Activated CD4-positive, alpha-beta T cell treated with anti-CD3 and anti-CD28 coated beads for 36 hours (primary cell): Measurements from ENCODE around the gene HELT. TPM values are rescaled to one million over a fixed set of nuclear protein-coding genes. Genes with fewer than 3 reads are reported as not detected.
"Not testable (repeated sequence)": the region's sequence is repeated elsewhere in the genome, so short reads cannot be mapped to it uniquely, and the experiment has no call there.

ENCODE experiments used
- ATAC-seq: fragments of 200-7000 bp; cut with Tn5 transposase; one replicate; pipeline ENCODE4 v1.10.0; 2021; ENCODE audit warnings: mild to moderate bottlenecking, moderate library complexity
- CTCF ChIA-PET: fragments of 350-600 bp; sonication (Branson Sonifier 250); formaldehyde crosslinking; loops from one replicate; lab custom pipeline; 2021; ENCODE audit warnings: antibody characterized with exemption; lab: Charles Lee
- POLR2A ChIA-PET: fragments of 350-600 bp; sonication (Branson Sonifier 250); formaldehyde crosslinking; loops from one replicate; lab custom pipeline; 2021; ENCODE audit warnings: antibody characterized with exemption, inconsistent platforms; lab: Charles Lee
- DNase-seq: peaks from one replicate; pipeline ENCODE4 v3.0.0-alpha.2; 2020
- H3K27ac Mint-ChIP-seq: one replicate; pipeline ENCODE4 v1.8.0; 2021; ENCODE audit warnings: mixed read lengths
- H3K27me3 Mint-ChIP-seq: one replicate; pipeline ENCODE4 v1.8.0; 2021; ENCODE audit warnings: mixed read lengths
- H3K36me3 Mint-ChIP-seq: one replicate; pipeline ENCODE4 v1.8.0; 2021; ENCODE audit warnings: low read depth, mixed read lengths
- H3K4me1 Mint-ChIP-seq: one replicate; pipeline ENCODE4 v1.8.0; 2021; ENCODE audit warnings: mixed read lengths
- H3K4me3 Mint-ChIP-seq: one replicate; pipeline ENCODE4 v1.8.0; 2021; ENCODE audit warnings: mild to moderate bottlenecking, moderate library complexity, mixed read lengths
- H3K9me3 Mint-ChIP-seq: one replicate; pipeline ENCODE4 v1.8.0; 2021; ENCODE audit warnings: low read depth, mixed read lengths
- intact Hi-C, 2 experiments: fragments of 100-400 bp; cut with DNase I in 1 of 2; cut with micrococcal nuclease in 1 of 2; formaldehyde crosslinking; loops; one replicate each; pipeline versions ENCODE4 v1.14.2 to v1.15.1; 2022 to 2024; cut with DNase I, micrococcal nuclease
- total RNA-seq, 2 experiments: library from RNA; stranded (reverse); gene quantifications; one replicate each; pipeline ENCODE4 v1.2.3, GENCODE V29; 2021

The HELT gene
- total RNA-seq, 2 experiments from 2014 or later, result not detected

DNA sequence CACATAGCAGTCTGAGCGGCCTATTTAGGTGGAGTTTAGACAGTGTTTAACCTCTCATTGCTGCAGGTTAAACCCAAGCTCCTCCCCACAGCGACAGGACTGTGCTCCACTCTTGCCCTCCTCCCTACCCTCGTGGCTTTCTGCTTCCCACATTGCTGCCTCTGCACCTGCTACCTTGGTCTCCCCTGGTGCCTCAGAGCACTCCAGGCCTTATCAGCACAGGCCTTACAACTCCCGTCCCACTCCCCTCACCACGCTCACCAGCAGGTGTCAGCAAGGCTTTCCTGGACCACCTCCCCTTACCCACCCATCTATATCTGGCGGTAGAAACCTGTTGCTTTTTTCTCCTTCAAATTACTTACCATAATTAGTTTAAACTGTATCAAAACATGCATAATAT, 18.6 kb downstream of the HELT start:
- peaks cover 14% of the 10 kb centered on the region for H3K27me3 Mint-ChIP-seq
- H3K27ac Mint-ChIP-seq, result no peak overlapping the region
- ChIA-PET POLR2A (no interaction called here), CTCF (interaction anchor here (0.7 to 3.3 kb wide), 3 partner anchors 13 to 54 kb away, joined by 3 to 10 read pairs (median 3); no protein-coding TSS in a partner anchor)
- no peak overlapping the region for H3K4me3 Mint-ChIP-seq
- H3K4me1 Mint-ChIP-seq, result peaks cover 4% of the 10 kb centered on the region
- DNase-seq (no peak), ATAC-seq (no peak)
- H3K9me3 Mint-ChIP-seq, result peaks cover 4% of the 10 kb centered on the region
- intact Hi-C loops, result no loop called here
- H3K36me3 Mint-ChIP-seq, result no peaks in the 10 kb centered on the region

DNA sequence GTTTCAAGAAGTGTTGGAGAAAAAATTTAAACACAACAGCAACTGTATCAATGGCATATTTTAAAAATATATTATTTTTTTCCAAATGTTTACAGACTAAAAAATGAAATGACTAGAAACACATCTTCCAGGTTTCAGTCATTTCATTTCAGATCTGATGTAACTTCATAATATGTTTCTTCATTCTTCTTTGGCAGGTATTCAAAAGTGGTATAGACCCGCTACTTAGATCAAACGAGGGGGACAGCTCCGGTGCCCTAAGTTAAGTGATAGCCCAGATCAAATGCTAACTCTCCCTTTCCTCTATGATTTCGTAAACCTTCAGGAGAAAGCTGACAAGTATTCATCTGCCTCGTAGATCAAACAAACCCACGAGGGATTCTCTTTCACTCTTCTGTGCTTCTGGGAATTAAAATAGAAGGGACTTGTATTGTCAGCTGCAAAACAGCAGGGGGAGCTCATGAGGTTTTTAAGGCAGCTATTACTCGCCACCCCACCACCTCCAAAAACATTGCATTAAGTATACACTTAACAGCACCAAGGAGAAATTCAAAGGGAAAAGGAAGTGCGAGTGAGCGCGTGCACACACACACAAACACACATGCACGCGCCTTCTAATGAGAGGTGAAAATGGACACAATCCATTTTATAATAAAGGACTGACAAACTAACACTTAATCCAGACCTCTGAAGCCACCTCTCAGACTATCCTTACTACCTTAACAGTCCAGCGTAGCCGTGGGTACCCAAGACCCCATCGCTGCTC, 21.4 kb downstream of the HELT start:
- ChIA-PET POLR2A (no interaction called here), CTCF (interaction anchor here (0.6 to 6.3 kb wide), 29 partner anchors 7 to 1146 kb away, joined by 3 to 77 read pairs (median 4); partner anchors contain the start of gene HELT)
- DNase-seq, result peak; percentile 70
- peak; percentile 93 for ATAC-seq
- intact Hi-C loops, result loop anchor here (1.0 to 10.0 kb wide), 6 partner anchors 34 to 995 kb away; no protein-coding TSS in a partner anchor
- Mint-ChIP-seq H3K27me3 (peaks cover 5% of the 10 kb centered on the region), H3K9me3 (peaks cover 4% of the 10 kb centered on the region), H3K4me3 (peak overlapping the region; percentile 58), H3K36me3 (no peaks in the 10 kb centered on the region), H3K4me1 (peaks cover 4% of the 10 kb centered on the region), H3K27ac (peak overlapping the region; percentile 78)

DNA sequence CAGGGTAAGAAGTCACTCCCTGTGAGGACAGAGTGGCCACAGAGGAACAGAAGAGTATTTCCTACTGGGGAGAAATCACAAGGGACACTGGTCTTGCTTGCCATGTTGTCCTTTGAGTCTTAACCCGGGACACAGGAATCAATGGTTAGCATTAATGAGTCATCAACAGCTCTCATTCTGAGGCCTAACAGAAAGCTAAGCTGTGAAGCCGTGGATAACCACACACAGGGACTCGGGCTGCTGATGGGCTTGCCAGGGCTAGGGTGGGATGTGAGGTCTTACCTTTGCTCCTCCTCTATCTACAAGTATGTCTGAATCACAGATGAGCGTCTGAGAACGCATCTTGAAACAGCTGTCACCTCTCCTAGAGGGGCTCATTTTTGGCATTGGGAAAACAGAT, 22.2 kb downstream of the HELT start:
- no peak overlapping the region for H3K27ac Mint-ChIP-seq
- H3K9me3 Mint-ChIP-seq, result peaks cover 4% of the 10 kb centered on the region
- H3K4me3 Mint-ChIP-seq, result no peak overlapping the region
- H3K4me1 Mint-ChIP-seq, result peaks cover 4% of the 10 kb centered on the region
- H3K27me3 Mint-ChIP-seq, result peaks cover 5% of the 10 kb centered on the region
- no peaks in the 10 kb centered on the region for H3K36me3 Mint-ChIP-seq
- ChIA-PET CTCF (interaction anchor here (0.6 to 6.3 kb wide), 19 partner anchors 8 to 557 kb away, joined by 3 to 77 read pairs (median 5); partner anchors contain the start of gene HELT), POLR2A (no interaction called here)
- DNase-seq (no peak), ATAC-seq (no peak)
- intact Hi-C loops, result loop anchor here in 1 of 2 experiments (1.0 to 10.0 kb wide), 4 partner anchors 56 to 994 kb away; no protein-coding TSS in a partner anchor

DNA sequence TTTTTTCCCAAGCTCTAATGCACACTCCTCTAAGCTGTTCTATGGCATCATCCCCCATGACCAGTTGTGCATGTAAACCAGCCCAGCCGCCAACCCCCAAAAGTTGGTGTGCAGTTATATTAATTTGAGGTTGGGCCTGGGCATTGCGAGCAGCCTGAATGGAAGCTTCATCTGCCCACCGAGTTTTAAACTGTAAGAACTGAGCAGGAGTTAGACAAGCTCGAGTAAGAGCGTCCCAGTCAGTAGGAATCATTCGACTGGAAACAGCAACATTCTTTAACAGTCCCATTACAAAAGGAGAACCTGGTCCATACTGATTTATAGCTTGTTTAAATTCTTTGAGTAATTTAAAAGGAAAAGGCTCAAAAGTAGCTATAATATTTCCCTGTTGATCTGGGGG, 32.0 kb downstream of the HELT start:
- POLR2A ChIA-PET, H3K9me3 Mint-ChIP-seq, H3K4me1 Mint-ChIP-seq, intact Hi-C loops, ATAC-seq, H3K36me3 Mint-ChIP-seq, H3K27ac Mint-ChIP-seq, DNase-seq, H3K4me3 Mint-ChIP-seq: not testable (repeated sequence)
- CTCF ChIA-PET, result interaction anchor here (1.1 to 1.7 kb wide), 4 partner anchors 8 to 46 kb away, joined by 3 to 5 read pairs (median 3); no protein-coding TSS in a partner anchor
- H3K27me3 Mint-ChIP-seq, result peaks cover 24% of the 10 kb centered on the region

DNA sequence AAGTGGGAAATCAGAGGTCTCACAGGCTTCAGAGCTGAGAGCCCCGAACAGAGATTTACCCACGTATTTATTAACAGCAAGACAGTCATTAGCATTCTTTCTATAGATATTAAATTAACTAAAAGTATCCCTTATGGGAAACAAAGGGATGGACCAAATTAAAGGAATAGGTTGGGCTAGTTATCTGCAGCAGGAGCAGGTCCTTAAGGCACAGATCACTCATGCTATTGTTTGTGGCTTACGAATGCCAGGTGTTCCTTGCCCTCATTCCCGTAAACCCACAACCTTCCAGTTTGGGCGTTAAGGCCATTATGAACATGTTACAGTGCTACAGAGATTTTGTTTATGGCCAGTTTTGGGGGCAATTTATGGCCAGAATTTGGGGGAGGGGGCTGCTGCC, 33.0 kb downstream of the HELT start:
- intact Hi-C loops, H3K9me3 Mint-ChIP-seq, H3K4me1 Mint-ChIP-seq, ATAC-seq, H3K27ac Mint-ChIP-seq, DNase-seq, H3K4me3 Mint-ChIP-seq, H3K36me3 Mint-ChIP-seq, POLR2A ChIA-PET: not testable (repeated sequence)
- H3K27me3 Mint-ChIP-seq, result peaks cover 21% of the 10 kb centered on the region
- CTCF ChIA-PET, result interaction anchor here (1.3 to 1.7 kb wide), 2 partner anchors 9 to 45 kb away, joined by 3 to 5 read pairs; no protein-coding TSS in a partner anchor

DNA sequence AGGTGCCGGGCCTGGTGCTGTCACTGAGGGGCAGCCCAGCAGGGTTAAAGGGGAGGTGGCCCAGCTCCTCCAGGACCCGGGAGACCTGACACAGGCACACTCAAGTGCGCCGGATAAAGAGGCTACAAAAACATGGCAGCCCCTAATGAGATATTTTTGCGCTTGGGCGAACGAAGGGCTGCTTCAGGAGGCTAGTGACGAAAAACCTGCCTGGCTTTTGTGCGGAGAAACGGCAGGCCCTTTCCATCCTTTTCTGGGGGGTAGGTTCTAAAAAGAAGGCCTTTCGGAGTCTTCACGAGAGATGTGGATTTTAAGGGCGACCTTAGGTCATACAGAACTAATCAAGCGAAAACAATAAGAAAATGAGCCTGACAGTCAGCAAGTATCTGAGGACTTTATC, 35.5 kb downstream of the HELT start:
- intact Hi-C loops, result no loop called here
- H3K27me3 Mint-ChIP-seq, result peaks cover 20% of the 10 kb centered on the region
- H3K4me1 Mint-ChIP-seq, result no peaks in the 10 kb centered on the region
- DNase-seq (no peak), ATAC-seq (no peak)
- H3K9me3 Mint-ChIP-seq, result no peaks in the 10 kb centered on the region
- no peak overlapping the region for H3K4me3 Mint-ChIP-seq
- CTCF ChIA-PET, result interaction anchor here (0.6 kb wide), 1 partner anchor 48 kb away, joined by 3 read pairs; no protein-coding TSS in a partner anchor
- no peak overlapping the region for H3K27ac Mint-ChIP-seq
- POLR2A ChIA-PET, result no interaction called here
- H3K36me3 Mint-ChIP-seq, result no peaks in the 10 kb centered on the region

DNA sequence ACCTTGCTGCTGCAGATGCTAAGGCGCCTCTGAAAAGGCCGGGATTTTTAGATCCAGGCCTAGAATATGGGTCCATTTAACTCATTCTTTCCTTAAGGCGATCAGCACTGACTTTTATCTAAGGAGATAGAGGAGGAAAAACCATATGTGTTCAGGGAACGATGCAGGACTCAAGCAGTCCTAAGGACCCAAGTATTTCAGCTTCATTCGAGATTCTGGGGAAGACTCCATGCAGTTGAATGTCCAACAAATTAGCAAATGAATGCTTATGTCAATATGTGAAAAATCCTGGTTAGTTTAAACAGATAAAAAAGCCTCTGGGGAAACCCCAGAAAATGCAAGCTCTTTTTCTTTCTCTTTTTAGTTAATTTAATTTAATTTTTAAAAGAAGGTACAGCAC, 36.0 kb downstream of the HELT start:
- Mint-ChIP-seq H3K4me3 (no peak overlapping the region), H3K27me3 (peaks cover 22% of the 10 kb centered on the region), H3K4me1 (no peaks in the 10 kb centered on the region), H3K36me3 (no peaks in the 10 kb centered on the region), H3K27ac (no peak overlapping the region), H3K9me3 (no peaks in the 10 kb centered on the region)
- ATAC-seq, result no peak
- no peak for DNase-seq
- ChIA-PET POLR2A (no interaction called here), CTCF (interaction anchor here (0.6 kb wide), 1 partner anchor 49 kb away, joined by 3 read pairs; no protein-coding TSS in a partner anchor)
- intact Hi-C loops, result no loop called here

DNA sequence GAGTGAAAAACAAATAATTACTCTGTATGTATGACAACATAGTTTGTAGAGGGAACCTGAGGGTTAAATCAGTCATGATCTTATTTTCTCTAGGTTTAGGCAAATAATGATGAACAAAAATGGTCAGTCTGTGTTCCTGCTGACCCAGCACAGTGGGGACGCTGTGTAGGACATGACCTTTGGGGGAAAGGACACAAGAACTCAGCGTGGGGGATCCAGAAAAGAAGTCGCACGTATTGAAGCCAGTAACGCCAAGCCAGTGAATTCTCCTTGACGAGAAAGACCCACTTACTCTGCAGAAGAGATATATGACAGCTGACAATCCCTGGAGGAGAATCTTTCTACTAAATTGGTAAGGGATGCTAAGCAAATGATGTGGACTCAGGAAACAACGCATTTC, 36.6 kb downstream of the HELT start:
- ChIA-PET CTCF (no interaction called here), POLR2A (no interaction called here)
- peaks cover 22% of the 10 kb centered on the region for H3K27me3 Mint-ChIP-seq
- intact Hi-C loops, result no loop called here
- no peak overlapping the region for H3K27ac Mint-ChIP-seq
- DNase-seq (no peak), ATAC-seq (no peak)
- H3K4me1 Mint-ChIP-seq, result no peaks in the 10 kb centered on the region
- H3K9me3 Mint-ChIP-seq, result no peaks in the 10 kb centered on the region
- H3K36me3 Mint-ChIP-seq, result no peaks in the 10 kb centered on the region
- H3K4me3 Mint-ChIP-seq, result no peak overlapping the region

DNA sequence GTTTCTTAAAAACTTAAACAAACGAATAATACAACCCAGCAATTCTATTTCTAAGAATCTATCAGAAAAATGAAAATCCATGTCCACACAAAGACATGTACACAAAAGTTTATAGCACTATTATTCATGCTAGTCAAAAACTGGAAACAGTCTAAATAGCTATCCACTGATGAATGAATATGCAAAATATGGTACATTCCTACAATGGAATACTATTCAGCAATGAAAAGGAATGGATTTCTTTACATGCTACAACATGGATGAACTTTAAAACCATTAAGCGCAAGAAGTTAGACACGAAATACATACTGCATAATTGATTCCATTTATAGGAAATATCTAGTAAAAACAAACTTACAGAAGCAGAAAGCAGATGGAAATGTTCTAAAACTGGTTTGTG, 43.3 kb downstream of the HELT start:
- POLR2A ChIA-PET, result no interaction called here
- no peak for ATAC-seq
- intact Hi-C loops, result no loop called here
- H3K27me3 Mint-ChIP-seq, result peaks cover 14% of the 10 kb centered on the region
- no peaks in the 10 kb centered on the region for H3K4me1 Mint-ChIP-seq
- no peak overlapping the region for H3K4me3 Mint-ChIP-seq
- no peaks in the 10 kb centered on the region for H3K36me3 Mint-ChIP-seq
- DNase-seq, result no peak
- no peaks in the 10 kb centered on the region for H3K9me3 Mint-ChIP-seq
- CTCF ChIA-PET, result interaction anchor here (1.9 kb wide), 1 partner anchor 20 kb away, joined by 8 read pairs; no protein-coding TSS in a partner anchor
- H3K27ac Mint-ChIP-seq, result no peak overlapping the region

DNA sequence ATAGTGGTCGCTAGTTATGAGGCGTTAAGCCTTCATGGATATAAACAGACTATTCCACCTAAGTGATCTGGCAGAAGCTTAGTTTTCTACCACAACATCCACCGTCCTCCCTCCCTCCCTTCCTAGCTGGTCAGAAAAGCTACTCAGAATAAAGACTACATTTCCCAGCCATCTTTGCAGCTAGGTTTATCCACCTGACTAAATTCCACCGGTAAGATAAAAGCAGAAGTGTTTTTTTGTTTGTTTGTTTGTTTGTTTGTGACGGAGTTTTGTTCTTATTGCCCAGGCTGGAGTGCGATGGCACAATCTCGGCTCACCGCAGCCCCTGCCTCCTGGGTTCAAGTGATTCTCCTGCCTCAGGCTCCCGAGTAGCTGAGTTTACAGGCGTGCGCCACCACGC, 44.3 kb downstream of the HELT start:
- DNase-seq (no peak), ATAC-seq (no peak)
- intact Hi-C loops, result no loop called here
- no peak overlapping the region for H3K27ac Mint-ChIP-seq
- no peak overlapping the region for H3K4me3 Mint-ChIP-seq
- peaks cover 14% of the 10 kb centered on the region for H3K27me3 Mint-ChIP-seq
- ChIA-PET POLR2A (no interaction called here), CTCF (interaction anchor here (0.6 to 1.9 kb wide), 5 partner anchors 21 to 467 kb away, joined by 3 to 8 read pairs (median 3); no protein-coding TSS in a partner anchor)
- H3K36me3 Mint-ChIP-seq, result no peaks in the 10 kb centered on the region
- no peaks in the 10 kb centered on the region for H3K9me3 Mint-ChIP-seq
- no peaks in the 10 kb centered on the region for H3K4me1 Mint-ChIP-seq

DNA sequence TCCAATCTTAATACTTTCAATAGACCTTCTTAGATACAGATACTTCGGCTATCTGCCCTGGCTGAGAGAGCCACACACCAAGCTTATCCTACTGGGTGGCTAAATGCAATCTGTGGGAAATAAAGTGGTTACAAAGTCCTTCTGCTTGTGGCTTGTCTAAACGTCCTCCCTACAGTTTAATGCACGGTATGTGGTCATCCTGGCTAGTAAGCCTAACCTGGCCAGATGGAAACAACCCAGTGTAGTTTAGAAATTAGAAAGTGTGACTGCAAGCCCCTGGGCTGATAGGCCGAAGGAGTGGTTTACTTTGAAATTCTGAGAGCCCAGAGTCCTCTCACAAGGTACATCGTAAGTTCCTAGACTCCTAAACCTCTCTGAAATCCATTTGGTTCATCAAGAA, 47.9 kb downstream of the HELT start:
- ChIA-PET CTCF (no interaction called here), POLR2A (no interaction called here)
- H3K4me3 Mint-ChIP-seq, result no peak overlapping the region
- no peaks in the 10 kb centered on the region for H3K4me1 Mint-ChIP-seq
- H3K27me3 Mint-ChIP-seq, result peaks cover 10% of the 10 kb centered on the region
- ATAC-seq (no peak), DNase-seq (no peak)
- H3K9me3 Mint-ChIP-seq, result no peaks in the 10 kb centered on the region
- no peaks in the 10 kb centered on the region for H3K36me3 Mint-ChIP-seq
- intact Hi-C loops, result no loop called here
- no peak overlapping the region for H3K27ac Mint-ChIP-seq
